HL-60 (cell line): ENCODE measurements around the gene ITGAE.

Experiments
- DNase-seq, 2 experiments: peaks; one replicate each; pipeline ENCODE4 v3.0.0-alpha.2; 2010 to 2020; ENCODE audit warnings: low read depth in 1 of 2, low spot score in 1 of 2
- H3K27ac ChIP-seq: fragments of 250-450 bp; sonication (Bioruptor Pico); replicated peaks from 2 replicates; pipeline ENCODE4 v1.5.1; 2020; ENCODE audit warnings: mild to moderate bottlenecking, moderate library complexity
- H3K27me3 ChIP-seq: fragments of 250-450 bp; sonication (Bioruptor Pico); 2 replicates; pipeline ENCODE4 v1.5.1; 2021; ENCODE audit warnings: mild to moderate bottlenecking, moderate library complexity; ENCODE audit not compliant: insufficient read depth, poor library complexity, severe bottlenecking
- H3K4me3 ChIP-seq: replicated peaks from 2 replicates; pipeline ENCODE4 v1.5.1; 2011; ENCODE audit warnings: mild to moderate bottlenecking, control low read depth, low read length; ENCODE audit not compliant: insufficient read depth
- GABPA ChIP-seq: IDR thresholded peaks from 2 replicates; pipeline ENCODE4 v1.6.1; 2012; ENCODE audit warnings: low read depth
- POLR2AphosphoS5 ChIP-seq: IDR thresholded peaks from 2 replicates; pipeline ENCODE4 v1.6.1; 2012; ENCODE audit warnings: low read depth
- SPI1 ChIP-seq: IDR thresholded peaks from 2 replicates; pipeline ENCODE4 v1.6.1; 2012; ENCODE audit warnings: low read depth, mild to moderate bottlenecking, borderline replicate concordance
- TF ChIP-seq, protein P1 (sequence below): IDR thresholded peaks from 2 replicates; pipeline ENCODE4 v1.6.1; 2012; ENCODE audit warnings: low read depth; ENCODE audit not compliant: insufficient replicate concordance
- TF ChIP-seq, protein P2 (sequence below): IDR thresholded peaks from one replicate; pipeline ENCODE4 v1.5.1; 2011; ENCODE audit warnings: low read length, control low read depth, inconsistent platforms; ENCODE audit not compliant: insufficient read depth

Gene ITGAE

DNA sequence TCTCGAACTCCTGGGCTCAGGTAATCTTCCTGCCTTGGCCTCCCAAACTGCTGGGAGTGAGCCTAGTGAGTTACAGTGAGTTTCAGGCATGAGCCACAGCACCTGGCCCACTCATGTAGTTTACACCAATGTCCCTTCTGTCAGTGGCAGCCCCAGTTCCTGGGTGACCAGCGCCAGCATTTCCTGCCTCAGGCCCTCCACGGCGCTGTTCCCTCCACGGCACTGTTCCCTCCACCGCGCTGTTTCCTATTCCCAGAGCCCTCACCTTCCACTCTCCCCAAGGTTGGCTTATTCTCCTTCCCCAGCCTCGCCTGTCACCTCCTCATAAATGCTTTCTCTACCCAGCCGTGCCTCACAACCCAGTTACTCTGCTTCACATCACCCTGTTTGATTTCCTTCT lies 32.6 kb downstream of the ITGAE start:
- no peak overlapping the region for H3K4me3 ChIP-seq
- no peak overlapping the region for H3K27ac ChIP-seq
- H3K27me3 ChIP-seq, result no peaks in the 10 kb centered on the region
- TF ChIP-seq, protein P1, sequence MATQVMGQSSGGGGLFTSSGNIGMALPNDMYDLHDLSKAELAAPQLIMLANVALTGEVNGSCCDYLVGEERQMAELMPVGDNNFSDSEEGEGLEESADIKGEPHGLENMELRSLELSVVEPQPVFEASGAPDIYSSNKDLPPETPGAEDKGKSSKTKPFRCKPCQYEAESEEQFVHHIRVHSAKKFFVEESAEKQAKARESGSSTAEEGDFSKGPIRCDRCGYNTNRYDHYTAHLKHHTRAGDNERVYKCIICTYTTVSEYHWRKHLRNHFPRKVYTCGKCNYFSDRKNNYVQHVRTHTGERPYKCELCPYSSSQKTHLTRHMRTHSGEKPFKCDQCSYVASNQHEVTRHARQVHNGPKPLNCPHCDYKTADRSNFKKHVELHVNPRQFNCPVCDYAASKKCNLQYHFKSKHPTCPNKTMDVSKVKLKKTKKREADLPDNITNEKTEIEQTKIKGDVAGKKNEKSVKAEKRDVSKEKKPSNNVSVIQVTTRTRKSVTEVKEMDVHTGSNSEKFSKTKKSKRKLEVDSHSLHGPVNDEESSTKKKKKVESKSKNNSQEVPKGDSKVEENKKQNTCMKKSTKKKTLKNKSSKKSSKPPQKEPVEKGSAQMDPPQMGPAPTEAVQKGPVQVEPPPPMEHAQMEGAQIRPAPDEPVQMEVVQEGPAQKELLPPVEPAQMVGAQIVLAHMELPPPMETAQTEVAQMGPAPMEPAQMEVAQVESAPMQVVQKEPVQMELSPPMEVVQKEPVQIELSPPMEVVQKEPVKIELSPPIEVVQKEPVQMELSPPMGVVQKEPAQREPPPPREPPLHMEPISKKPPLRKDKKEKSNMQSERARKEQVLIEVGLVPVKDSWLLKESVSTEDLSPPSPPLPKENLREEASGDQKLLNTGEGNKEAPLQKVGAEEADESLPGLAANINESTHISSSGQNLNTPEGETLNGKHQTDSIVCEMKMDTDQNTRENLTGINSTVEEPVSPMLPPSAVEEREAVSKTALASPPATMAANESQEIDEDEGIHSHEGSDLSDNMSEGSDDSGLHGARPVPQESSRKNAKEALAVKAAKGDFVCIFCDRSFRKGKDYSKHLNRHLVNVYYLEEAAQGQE, result no peak
- no peak for TF ChIP-seq GABPA
- TF ChIP-seq SPI1, result no peak
- TF ChIP-seq, protein P2, sequence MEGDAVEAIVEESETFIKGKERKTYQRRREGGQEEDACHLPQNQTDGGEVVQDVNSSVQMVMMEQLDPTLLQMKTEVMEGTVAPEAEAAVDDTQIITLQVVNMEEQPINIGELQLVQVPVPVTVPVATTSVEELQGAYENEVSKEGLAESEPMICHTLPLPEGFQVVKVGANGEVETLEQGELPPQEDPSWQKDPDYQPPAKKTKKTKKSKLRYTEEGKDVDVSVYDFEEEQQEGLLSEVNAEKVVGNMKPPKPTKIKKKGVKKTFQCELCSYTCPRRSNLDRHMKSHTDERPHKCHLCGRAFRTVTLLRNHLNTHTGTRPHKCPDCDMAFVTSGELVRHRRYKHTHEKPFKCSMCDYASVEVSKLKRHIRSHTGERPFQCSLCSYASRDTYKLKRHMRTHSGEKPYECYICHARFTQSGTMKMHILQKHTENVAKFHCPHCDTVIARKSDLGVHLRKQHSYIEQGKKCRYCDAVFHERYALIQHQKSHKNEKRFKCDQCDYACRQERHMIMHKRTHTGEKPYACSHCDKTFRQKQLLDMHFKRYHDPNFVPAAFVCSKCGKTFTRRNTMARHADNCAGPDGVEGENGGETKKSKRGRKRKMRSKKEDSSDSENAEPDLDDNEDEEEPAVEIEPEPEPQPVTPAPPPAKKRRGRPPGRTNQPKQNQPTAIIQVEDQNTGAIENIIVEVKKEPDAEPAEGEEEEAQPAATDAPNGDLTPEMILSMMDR, result no peak
- no peak for TF ChIP-seq POLR2AphosphoS5
- no peak for DNase-seq

DNA sequence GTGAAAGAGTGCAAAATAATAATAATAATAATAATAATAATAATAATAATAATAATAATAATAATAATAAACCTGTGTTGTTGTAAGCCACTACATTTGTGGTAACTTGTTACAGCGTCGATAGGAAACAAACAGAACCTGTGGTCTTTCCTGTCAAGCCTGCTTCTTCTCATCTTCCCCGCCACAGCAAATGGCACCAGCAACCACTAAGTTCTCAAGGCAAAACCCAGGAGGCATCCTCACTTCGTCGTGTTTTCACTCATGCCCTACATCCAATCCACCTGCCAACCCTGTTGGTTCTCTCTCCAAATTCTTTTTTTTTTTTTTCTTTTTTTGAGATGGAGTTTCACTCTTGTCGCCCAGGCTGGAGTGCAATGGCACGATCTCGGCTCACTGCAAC lies 34.2 kb downstream of the ITGAE start:
- TF ChIP-seq, protein P2, result no peak
- TF ChIP-seq, protein P1, result no peak
- no peak for TF ChIP-seq SPI1
- no peak for TF ChIP-seq POLR2AphosphoS5
- TF ChIP-seq GABPA, result no peak
- no peak overlapping the region for H3K4me3 ChIP-seq
- no peak overlapping the region for H3K27ac ChIP-seq
- no peaks in the 10 kb centered on the region for H3K27me3 ChIP-seq
- DNase-seq, result no peak

DNA sequence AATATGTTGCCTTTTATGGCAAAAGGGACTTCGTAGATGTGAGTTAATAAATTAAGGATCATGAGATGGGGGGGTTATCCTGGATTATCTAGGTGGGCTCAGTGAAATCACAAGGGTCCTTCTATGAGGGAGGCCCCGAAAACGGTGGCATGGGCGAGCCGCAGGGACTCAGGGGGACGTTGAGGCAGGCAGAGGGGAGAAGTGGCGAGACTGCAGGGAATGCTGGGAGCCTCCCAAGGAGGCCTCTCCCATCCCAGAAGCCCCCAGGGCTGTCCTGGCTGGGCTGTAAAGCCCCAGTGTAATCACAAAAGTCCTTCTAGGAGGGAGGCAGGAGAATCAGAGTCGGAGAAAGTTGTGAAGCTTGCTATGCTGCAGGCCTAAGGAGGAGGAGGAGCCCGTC lies 35.0 kb downstream of the ITGAE start:
- H3K27ac ChIP-seq, result no peak overlapping the region
- no peaks in the 10 kb centered on the region for H3K27me3 ChIP-seq
- no peak overlapping the region for H3K4me3 ChIP-seq
- TF ChIP-seq GABPA (no peak), SPI1 (no peak)
- TF ChIP-seq, protein P2, result no peak
- no peak for DNase-seq

DNA sequence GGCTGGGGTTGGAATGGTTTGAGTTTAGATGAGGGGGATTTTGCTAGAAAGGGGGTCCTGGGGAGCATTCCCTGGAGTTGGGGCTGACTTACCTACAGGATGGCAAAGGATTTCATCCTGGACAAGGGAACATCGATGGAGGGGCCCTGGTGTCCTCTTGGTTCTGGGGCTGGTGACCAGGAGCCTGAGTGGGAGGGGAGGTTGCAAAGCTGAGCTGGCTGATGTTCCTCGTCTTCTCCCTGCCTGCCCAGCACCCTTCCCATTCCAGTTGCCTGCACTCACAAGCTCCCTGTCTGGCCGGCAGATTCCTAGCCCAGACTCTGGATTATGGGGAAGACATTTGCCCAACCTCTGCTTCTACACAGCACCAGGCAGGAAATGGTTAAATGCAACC lies 37.2 kb downstream of the ITGAE start:
- DNase-seq, result no peak
- TF ChIP-seq POLR2AphosphoS5 (no peak), GABPA (no peak), SPI1 (no peak)
- TF ChIP-seq, protein P2, result no peak
- TF ChIP-seq, protein P1, result no peak

More for the DNA sequence above, 37.2 kb downstream of the ITGAE start:
- H3K27me3 ChIP-seq, result no peaks in the 10 kb centered on the region
- H3K4me3 ChIP-seq, result no peak overlapping the region
- H3K27ac ChIP-seq, result no peak overlapping the region
